RWPE1 (cell line): ENCODE data around the gene MAP7D3.

Source experiments
- CTCF ChIA-PET: fragments of 350-600 bp; sonication (Branson Sonifier 250); formaldehyde crosslinking; extraction: SDS; loops from one replicate; lab custom pipeline; 2021; lab: Yijun Ruan, JAX
- POLR2A ChIA-PET: fragments of 400-600 bp; formaldehyde crosslinking; extraction: SDS; loops from one replicate; lab custom pipeline; 2020; ENCODE audit warnings: antibody characterized with exemption; ENCODE audit not compliant: low non-redundant PET; lab: Yijun Ruan, JAX
- DNase-seq: peaks from one replicate; pipeline ENCODE4 v3.0.0; 2012; ENCODE audit warnings: low spot score
- H3K27ac ChIP-seq: fragments of 450-650 bp; 2 replicates; pipeline ENCODE4 v1.5.1; 2017
- TF ChIP-seq, protein P1 (sequence below): fragments of 450-650 bp; conservative IDR thresholded peaks from 2 replicates; pipeline ENCODE4 v1.5.1; 2017; ENCODE audit warnings: low read depth, mild to moderate bottlenecking

MAP7D3 gene

GRCh38 chrX:136192135-136192534, 59.1 kb downstream of the MAP7D3 start:
- POLR2A ChIA-PET = no interaction called here
- no peak overlapping the region for H3K27ac ChIP-seq
- CTCF ChIA-PET = no interaction called here
- DNase-seq = no peak
- TF ChIP-seq, protein P1, sequence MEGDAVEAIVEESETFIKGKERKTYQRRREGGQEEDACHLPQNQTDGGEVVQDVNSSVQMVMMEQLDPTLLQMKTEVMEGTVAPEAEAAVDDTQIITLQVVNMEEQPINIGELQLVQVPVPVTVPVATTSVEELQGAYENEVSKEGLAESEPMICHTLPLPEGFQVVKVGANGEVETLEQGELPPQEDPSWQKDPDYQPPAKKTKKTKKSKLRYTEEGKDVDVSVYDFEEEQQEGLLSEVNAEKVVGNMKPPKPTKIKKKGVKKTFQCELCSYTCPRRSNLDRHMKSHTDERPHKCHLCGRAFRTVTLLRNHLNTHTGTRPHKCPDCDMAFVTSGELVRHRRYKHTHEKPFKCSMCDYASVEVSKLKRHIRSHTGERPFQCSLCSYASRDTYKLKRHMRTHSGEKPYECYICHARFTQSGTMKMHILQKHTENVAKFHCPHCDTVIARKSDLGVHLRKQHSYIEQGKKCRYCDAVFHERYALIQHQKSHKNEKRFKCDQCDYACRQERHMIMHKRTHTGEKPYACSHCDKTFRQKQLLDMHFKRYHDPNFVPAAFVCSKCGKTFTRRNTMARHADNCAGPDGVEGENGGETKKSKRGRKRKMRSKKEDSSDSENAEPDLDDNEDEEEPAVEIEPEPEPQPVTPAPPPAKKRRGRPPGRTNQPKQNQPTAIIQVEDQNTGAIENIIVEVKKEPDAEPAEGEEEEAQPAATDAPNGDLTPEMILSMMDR = no peak

DNA sequence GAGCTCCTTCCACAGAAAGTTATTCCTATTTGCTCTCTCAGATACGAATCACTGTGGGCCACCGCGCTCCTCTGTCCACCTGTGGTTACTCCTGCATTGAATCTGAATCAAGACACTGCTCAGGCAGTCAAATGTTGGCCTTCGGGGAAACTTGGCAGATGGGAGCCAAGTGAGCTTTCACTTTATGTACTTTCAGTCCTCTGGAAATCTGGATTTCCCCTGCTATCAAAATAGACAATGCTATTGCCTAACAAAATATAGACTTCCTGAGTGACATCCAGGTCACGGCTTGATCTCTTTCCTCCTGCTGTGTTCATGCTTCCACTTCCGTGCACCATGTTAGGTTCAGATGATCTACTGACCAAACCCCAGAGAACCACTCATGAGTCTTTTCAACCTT, 60.0 kb downstream of the MAP7D3 start:
- TF ChIP-seq, protein P1 = no peak
- DNase-seq = no peak
- ChIA-PET CTCF (no interaction called here), POLR2A (no interaction called here)
- H3K27ac ChIP-seq = no peak overlapping the region

- DNase-seq = no peak
- TF ChIP-seq, protein P1 = no peak
- ChIA-PET POLR2A (no interaction called here), CTCF (interaction anchor here (0.6 kb wide), 1 partner anchor 16 kb away, joined by 3 read pairs; no protein-coding TSS in a partner anchor)
- no peak overlapping the region for H3K27ac ChIP-seq
These were observed 61.0 kb downstream of the MAP7D3 start for GRCh38 chrX:136190038-136190713.

DNA sequence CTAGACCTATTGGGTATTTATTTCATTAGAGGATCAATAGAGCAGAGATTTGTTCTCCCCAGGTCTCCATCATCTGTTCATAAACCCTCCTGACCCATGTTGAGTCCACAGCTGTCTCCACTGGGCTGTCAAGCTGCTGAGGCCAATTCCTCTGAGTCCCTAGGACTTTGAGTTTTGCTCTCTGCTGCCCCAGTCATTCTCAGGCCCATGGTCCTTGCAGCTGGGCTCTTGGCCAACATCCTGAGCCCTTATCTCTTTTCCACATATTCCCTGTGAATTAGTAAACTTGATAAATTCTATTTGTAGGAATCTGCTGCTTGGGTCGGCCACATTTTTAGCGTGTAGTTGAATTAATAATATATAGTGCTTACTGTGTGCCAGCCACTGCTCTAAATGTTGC, 62.0 kb downstream of the MAP7D3 start:
- H3K27ac ChIP-seq = no peak overlapping the region
- POLR2A ChIA-PET = no interaction called here
- CTCF ChIA-PET = no interaction called here
- TF ChIP-seq, protein P1 = no peak
- DNase-seq = no peak

GRCh38 chrX:136186023-136186413, 65.2 kb downstream of the MAP7D3 start:
- CTCF ChIA-PET = no interaction called here
- POLR2A ChIA-PET = no interaction called here
- no peak overlapping the region for H3K27ac ChIP-seq
- TF ChIP-seq, protein P1 = no peak
- DNase-seq = no peak

DNA sequence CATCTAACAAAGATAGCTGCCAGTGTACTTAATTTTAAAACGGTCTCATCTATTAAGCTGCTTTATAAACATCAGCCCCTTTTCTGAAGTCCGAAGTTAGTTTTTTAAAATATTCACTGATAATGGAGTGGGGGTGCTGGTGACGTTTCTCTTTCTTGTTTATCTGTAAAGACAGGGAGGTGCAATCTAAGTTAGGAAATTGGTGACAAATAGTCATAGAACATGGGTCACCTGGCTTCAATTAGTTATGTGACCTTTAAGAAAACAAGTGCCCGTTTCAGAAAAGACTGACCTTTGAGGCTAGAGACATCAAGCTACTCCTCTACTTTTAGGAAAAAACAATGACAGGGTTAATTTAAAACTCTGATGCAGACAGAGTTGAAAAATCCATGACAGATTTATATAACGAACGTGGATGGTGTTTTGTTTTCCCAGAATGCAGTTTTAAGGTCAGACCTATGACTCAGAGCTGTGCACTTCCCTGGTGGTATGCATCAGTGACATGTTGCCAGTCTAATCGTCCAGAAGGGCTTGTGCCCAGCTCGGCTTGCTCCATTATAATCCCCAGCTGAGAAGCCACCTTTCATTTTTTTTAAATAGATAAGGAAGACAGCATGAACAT, 65.7 kb downstream of the MAP7D3 start:
- ChIA-PET CTCF (no interaction called here), POLR2A (no interaction called here)
- no peak overlapping the region for H3K27ac ChIP-seq
- TF ChIP-seq, protein P1 = no peak
- DNase-seq = no peak
